H1 (cell line): Measurements from ENCODE around the gene SHLD1. TPM values are rescaled to one million over a fixed set of nuclear protein-coding genes. Genes with fewer than 3 reads are reported as not detected.
"Not testable (repeated sequence)": the region's sequence is repeated elsewhere in the genome, so short reads cannot be mapped to it uniquely, and the experiment has no call there.

Experiments used
- CTCF ChIA-PET: fragments of 300-600 bp; sonication (Branson Sonifier 250); formaldehyde crosslinking; loops from one replicate; lab custom pipeline; 2021; ENCODE audit not compliant: partially characterized antibody; lab: Charles Lee
- POLR2A ChIA-PET: fragments of 300-600 bp; sonication (Branson Sonifier 250); formaldehyde crosslinking; loops from one replicate; lab custom pipeline; 2021; ENCODE audit warnings: inconsistent platforms; ENCODE audit not compliant: partially characterized antibody; lab: Charles Lee
- DNase-seq, 2 experiments: peaks; one replicate each; pipeline versions ENCODE4 v3.0.0 to v3.0.0-alpha.2; 2010 to 2022; ENCODE audit warnings: low spot score in 2 of 2, low read depth in 1 of 2, mixed read lengths in 1 of 2
- FAIRE-seq: peaks from 2 replicates; lab custom pipeline; 2011; peaks lifted over from hg19 to GRCh38; lab: Jason Lieb, UNC
- H2AFZ ChIP-seq: 2 replicates; pipeline ENCODE4 v1.8.1; 2012; ENCODE audit warnings: low read length, inconsistent platforms
- H2AK5ac ChIP-seq: 2 replicates; pipeline ENCODE4 v1.6.1; 2013; ENCODE audit warnings: low read depth, low read length
- H2BK120ac ChIP-seq: replicated peaks from 2 replicates; pipeline ENCODE3; 2013; ENCODE audit warnings: low read depth, low read length, inconsistent platforms
- H2BK12ac ChIP-seq: 2 replicates; pipeline ENCODE4 v1.6.1; 2013; ENCODE audit warnings: low read depth, low read length
- H2BK15ac ChIP-seq: 2 replicates; pipeline ENCODE4 v1.6.1; 2013; ENCODE audit warnings: low read length
- H2BK20ac ChIP-seq: 2 replicates; pipeline ENCODE4 v1.6.1; 2013; ENCODE audit warnings: low read length
- H2BK5ac ChIP-seq: 2 replicates; pipeline ENCODE4 v1.6.1; 2013; ENCODE audit warnings: low read depth, low read length
- H3K14ac ChIP-seq: 2 replicates; pipeline ENCODE4 v1.6.1; 2013; ENCODE audit warnings: inconsistent platforms; ENCODE audit not compliant: insufficient read length
- H3K18ac ChIP-seq: 2 replicates; pipeline ENCODE4 v1.6.1; 2013; ENCODE audit warnings: low read length; ENCODE audit errors: extremely low read depth
- H3K23ac ChIP-seq: 2 replicates; pipeline ENCODE4 v1.6.1; 2013; ENCODE audit warnings: inconsistent platforms; ENCODE audit not compliant: insufficient read length
- H3K23me2 ChIP-seq: 2 replicates; pipeline ENCODE4 v1.6.1; 2013; ENCODE audit warnings: low read depth, low read length
- H3K27ac ChIP-seq: 2 replicates; pipeline ENCODE4 v1.6.1; 2011; ENCODE audit warnings: low read depth, low read length, inconsistent platforms
- H3K27me3 ChIP-seq, 4 experiments: replicated peaks in 1 of 4; 1 replicate in 1 of 4; 2 replicates in 3 of 4; pipeline versions ENCODE4 v1.6.1 to v1.8.1; 2011 to 2013; ENCODE audit warnings: low read length in 3 of 4, mild to moderate bottlenecking in 3 of 4, inconsistent platforms in 2 of 4, mixed read lengths in 2 of 4, moderate library complexity in 1 of 4; ENCODE audit not compliant: control insufficient read depth in 3 of 4, insufficient read depth in 3 of 4; ENCODE audit errors: extremely low read depth in 1 of 4
- H3K36me3 ChIP-seq, 4 experiments: 2 replicates each; pipeline versions ENCODE4 v1.6.1 to v1.8.1; 2011 to 2013; ENCODE audit warnings: mild to moderate bottlenecking in 4 of 4, low read length in 3 of 4, moderate library complexity in 2 of 4, control low read depth in 1 of 4, inconsistent platforms in 1 of 4; ENCODE audit not compliant: insufficient read depth in 4 of 4, control insufficient read depth in 2 of 4
- H3K4ac ChIP-seq: replicated peaks from 2 replicates; pipeline ENCODE3; 2013; ENCODE audit warnings: low read length, low read depth, mixed read lengths, inconsistent platforms; ENCODE audit not compliant: insufficient read length
- H3K4me1 ChIP-seq, 4 experiments: replicated peaks in 1 of 4; 1 replicate in 1 of 4; 2 replicates in 3 of 4; pipeline versions ENCODE4 v1.6.1 to v1.8.1; 2011 to 2013; ENCODE audit warnings: low read length in 3 of 4, inconsistent platforms in 2 of 4, mixed read lengths in 1 of 4; ENCODE audit not compliant: insufficient read depth in 4 of 4, control insufficient read depth in 3 of 4
- H3K4me2 ChIP-seq, 2 experiments: 2 replicates each; pipeline versions ENCODE4 v1.6.1 to v1.8.1; 2011 to 2013; ENCODE audit warnings: low read depth in 2 of 2, low read length in 2 of 2, control low read depth in 1 of 2, inconsistent platforms in 1 of 2, mild to moderate bottlenecking in 1 of 2; ENCODE audit not compliant: insufficient read depth in 1 of 2
- H3K4me3 ChIP-seq, 4 experiments: fragments of 200-600, 300-600 bp in 1 of 4; sonication (generic), shearing (Covaris generic), sonication (Bioruptor Twin) in 1 of 4; 2 replicates each; pipeline versions ENCODE4 v1.5.1 to v1.8.1; 2011 to 2016; ENCODE audit warnings: low read length in 4 of 4, low read depth in 3 of 4, control low read depth in 2 of 4, inconsistent platforms in 2 of 4, mild to moderate bottlenecking in 2 of 4, mixed read lengths in 1 of 4, moderate library complexity in 1 of 4; ENCODE audit not compliant: insufficient read depth in 2 of 4; ENCODE audit errors: extremely low read depth in 1 of 4
- H3K56ac ChIP-seq: replicated peaks from 2 replicates; pipeline ENCODE3; 2013; ENCODE audit warnings: low read depth, mild to moderate bottlenecking, mixed read lengths, low read length, inconsistent platforms; ENCODE audit not compliant: insufficient read length
- H3K79me1 ChIP-seq: 2 replicates; pipeline ENCODE4 v1.6.1; 2013; ENCODE audit warnings: low read depth, low read length, control low read depth
- H3K79me2 ChIP-seq, 2 experiments: 2 replicates each; pipeline versions ENCODE4 v1.6.1 to v1.8.1; 2012 to 2013; ENCODE audit warnings: low read length in 2 of 2, mild to moderate bottlenecking in 2 of 2, inconsistent platforms in 1 of 2; ENCODE audit not compliant: insufficient read depth in 2 of 2, control insufficient read depth in 1 of 2
- H3K9ac ChIP-seq, 4 experiments: replicated peaks in 1 of 4; 1 replicate in 1 of 4; 2 replicates in 3 of 4; pipeline versions ENCODE4 v1.6.1 to v1.8.1; 2011 to 2013; ENCODE audit warnings: low read depth in 3 of 4, low read length in 3 of 4, control low read depth in 2 of 4, mild to moderate bottlenecking in 2 of 4, moderate library complexity in 2 of 4, inconsistent platforms in 1 of 4; ENCODE audit errors: extremely low read depth in 1 of 4
- H3K9me3 ChIP-seq, 2 experiments: 2 replicates each; pipeline versions ENCODE4 v1.6.1 to v1.8.1; 2012 to 2013; ENCODE audit warnings: mild to moderate bottlenecking in 2 of 2, moderate library complexity in 2 of 2, control low read depth in 1 of 2, inconsistent platforms in 1 of 2, low read depth in 1 of 2, low read length in 1 of 2, mixed read lengths in 1 of 2; ENCODE audit not compliant: insufficient read depth in 2 of 2
- H4K20me1 ChIP-seq, 2 experiments: replicated peaks in 1 of 2; 2 replicates each; pipeline versions ENCODE3 to v1.8.1; 2011 to 2013; ENCODE audit warnings: inconsistent platforms in 2 of 2, low read length in 2 of 2, mild to moderate bottlenecking in 1 of 2; ENCODE audit not compliant: insufficient read depth in 2 of 2, control insufficient read depth in 1 of 2
- H4K5ac ChIP-seq: 2 replicates; pipeline ENCODE4 v1.6.1; 2013; ENCODE audit warnings: low read length, low read depth, mixed read lengths, inconsistent platforms; ENCODE audit not compliant: insufficient read length
- H4K8ac ChIP-seq: 2 replicates; pipeline ENCODE4 v1.8.0; 2013; ENCODE audit warnings: mild to moderate bottlenecking, moderate library complexity, low read length, inconsistent platforms; ENCODE audit not compliant: insufficient read depth; ENCODE audit errors: extremely low read depth
- H4K91ac ChIP-seq: replicated peaks from 2 replicates; pipeline ENCODE3; 2013; ENCODE audit warnings: low read length, mixed read lengths, inconsistent platforms; ENCODE audit not compliant: insufficient read length
- PHF8 ChIP-seq: fragments of 200-600 bp; sonication (generic); conservative IDR thresholded peaks from 2 replicates; pipeline ENCODE4 v1.7.1; 2012; ENCODE audit warnings: low read depth, mild to moderate bottlenecking, inconsistent platforms, low read length, moderate library complexity
- RXRA ChIP-seq: IDR thresholded peaks from 2 replicates; pipeline ENCODE4 v1.6.1; 2011; ENCODE audit warnings: low read depth, mild to moderate bottlenecking, low read length, moderate library complexity; ENCODE audit not compliant: insufficient read depth
- WGBS, 2 experiments: shearing (Covaris generic) in 1 of 2; methylation state at CpG; one replicate each; pipeline versions ENCODE4 v1.1.6 to v1.1.7; 2013 to 2015; ENCODE audit warnings: low lambda C conversion rate in 2 of 2, mixed read lengths in 2 of 2, inconsistent platforms in 1 of 2, low coverage in 1 of 2, missing lambda C conversion rate in 1 of 2; ENCODE audit not compliant: insufficient replicate concordance in 2 of 2, insufficient coverage in 1 of 2, insufficient read length in 1 of 2; ENCODE audit errors: extremely low coverage in 1 of 2, missing lambda C conversion rate in 1 of 2; 5-methylcytosine and 5-hydroxymethylcytosine counted together
- polyA plus RNA-seq, 7 experiments: library from polyadenylated mRNA; depleted of rRNA in 3 of 7; stranded (reverse) in 5 of 7; unstranded in 2 of 7; fragments of >200 nt in 5 of 7; fragments of 200-250 nt in 2 of 7; gene quantifications; 1 replicate in 5 of 7; 2 replicates in 1 of 7; 4 replicates in 1 of 7; pipeline versions ENCODE4 v1.2.1 to v1.2.3, GENCODE V29; 2011 to 2013; ENCODE audit warnings: missing spikeins in 2 of 7, mixed read lengths in 2 of 7
- total RNA-seq: library from RNA; stranded (reverse); fragmentation: NEBNext Ultra II Directional; extraction: Animal tissue kit (Norgen Biotek cat#: 25700); gene quantifications from 2 replicates; pipeline ENCODE4 v1.2.1, GENCODE V29; 2021

The SHLD1 gene
- total and polyA plus RNA-seq, 2 of the 8 experiments (the other 6 are each of a cell fraction or from before 2014, with no cell fraction given): 4.2 to 6.5 TPM

DNA sequence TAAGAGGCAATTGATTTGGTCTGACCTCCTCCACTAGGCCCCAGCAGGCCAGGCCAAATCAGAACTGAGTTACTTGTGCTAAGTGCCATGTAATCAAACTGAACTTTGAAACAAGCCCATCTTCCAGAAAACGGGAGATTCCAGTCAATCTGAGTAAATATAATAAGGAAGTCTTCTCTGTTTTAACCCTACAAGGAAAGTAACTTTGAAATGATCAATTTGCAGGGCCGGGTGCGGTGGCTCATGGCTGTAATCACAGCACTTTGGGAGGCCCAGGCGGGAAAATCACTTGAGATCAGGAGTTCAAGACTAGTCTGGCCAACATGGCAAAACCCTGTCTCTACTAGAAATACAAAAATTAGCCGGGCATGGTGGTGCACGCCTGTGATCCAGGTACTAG, 2.0 kb upstream of the SHLD1 start (continued):
- TF ChIP-seq PHF8 (no peak), RXRA (no peak)

DNA sequence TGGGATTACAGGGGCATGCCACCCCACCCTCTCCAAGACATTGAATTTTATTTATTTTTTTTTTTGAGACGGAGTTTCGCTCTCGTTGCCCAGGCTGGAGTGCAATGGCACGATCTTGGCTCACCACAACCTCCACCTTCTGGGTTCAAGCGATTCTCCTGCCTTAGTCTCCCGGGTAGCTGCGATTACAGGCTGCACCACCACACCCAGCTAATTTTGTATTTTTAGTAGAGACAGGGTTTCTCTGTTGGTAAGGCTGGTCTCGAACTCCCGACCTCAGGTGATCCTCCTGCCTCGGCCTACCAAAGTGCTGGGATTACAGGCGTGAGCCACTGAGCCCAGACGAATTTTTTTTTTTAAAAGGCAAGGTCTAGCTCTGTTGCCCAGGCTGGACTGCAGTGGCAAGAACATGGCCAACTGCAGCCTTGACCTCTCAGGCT, 669 bp upstream of the SHLD1 start:
- H3K9me3 ChIP-seq, H3K79me2 ChIP-seq, H3K9ac ChIP-seq, H3K4me1 ChIP-seq, H3K4me3 ChIP-seq, FAIRE-seq, H3K36me3 ChIP-seq, H4K91ac ChIP-seq, CTCF ChIA-PET, H4K5ac ChIP-seq, H3K14ac ChIP-seq, H3K27me3 ChIP-seq, H2BK20ac ChIP-seq, H3K4me2 ChIP-seq, H3K23me2 ChIP-seq, H3K56ac ChIP-seq, H3K79me1 ChIP-seq, H3K23ac ChIP-seq, H2BK5ac ChIP-seq, H3K4ac ChIP-seq, H3K18ac ChIP-seq, H3K27ac ChIP-seq, H2AFZ ChIP-seq, H2BK12ac ChIP-seq, H2BK15ac ChIP-seq, H4K8ac ChIP-seq, H4K20me1 ChIP-seq, DNase-seq, H2BK120ac ChIP-seq: not testable (repeated sequence)
- WGBS, 2 experiments: 88% methylated on average over 12 of the region's 12 CpGs; no CpG with 5 or more reads in 1 of the 2 experiments
- POLR2A ChIA-PET: interaction anchor here (0.8 kb wide), 1 partner anchor 71 kb away, joined by 3 read pairs; no protein-coding TSS in a partner anchor
- 0 out of 2 replicates have a peak overlapping the region, but pooled peaks have one; percentile 24 for H2AK5ac ChIP-seq
